ENCODE measurements around the gene SUSD4. TPM values are rescaled to one million over a fixed set of nuclear protein-coding genes. Genes with fewer than 3 reads are reported as not detected.

The SUSD4 gene
- total and polyA plus RNA-seq, 9 of the 15 experiments (the other 6 are each of a cell fraction or from before 2014, with no cell fraction given): 0.06 to 1.7 (median 0.09) TPM; not detected in 4

DNA sequence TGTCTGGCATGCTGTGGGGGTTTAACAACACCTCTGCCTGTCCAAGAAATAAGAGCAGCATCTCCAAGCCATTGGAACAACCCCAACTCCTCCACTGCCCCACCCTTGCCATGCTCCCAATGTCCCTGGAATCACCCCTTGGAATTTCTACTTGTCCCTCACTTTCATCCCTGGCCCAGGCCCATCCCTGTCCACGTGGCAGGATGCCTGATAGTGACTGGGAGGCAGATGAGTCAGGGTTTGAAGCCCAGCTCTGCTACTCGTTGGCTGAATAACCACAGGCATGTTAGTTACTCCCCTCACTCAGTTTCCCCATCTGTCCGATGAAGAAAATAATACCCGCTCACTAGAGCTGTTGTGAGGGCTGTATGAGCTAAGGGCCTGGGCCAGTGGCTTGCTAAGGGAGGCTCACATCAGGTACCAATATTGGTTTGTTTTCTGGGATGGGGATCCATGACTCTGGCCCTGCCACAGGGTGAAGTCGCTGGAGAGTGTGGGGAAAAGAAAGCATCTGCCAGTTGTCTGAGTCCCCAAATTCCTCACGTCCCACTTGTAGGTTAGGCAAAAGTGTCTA, 121.5 kb downstream of the SUSD4 start (continued):
- TF ChIP-seq, protein P1, sequence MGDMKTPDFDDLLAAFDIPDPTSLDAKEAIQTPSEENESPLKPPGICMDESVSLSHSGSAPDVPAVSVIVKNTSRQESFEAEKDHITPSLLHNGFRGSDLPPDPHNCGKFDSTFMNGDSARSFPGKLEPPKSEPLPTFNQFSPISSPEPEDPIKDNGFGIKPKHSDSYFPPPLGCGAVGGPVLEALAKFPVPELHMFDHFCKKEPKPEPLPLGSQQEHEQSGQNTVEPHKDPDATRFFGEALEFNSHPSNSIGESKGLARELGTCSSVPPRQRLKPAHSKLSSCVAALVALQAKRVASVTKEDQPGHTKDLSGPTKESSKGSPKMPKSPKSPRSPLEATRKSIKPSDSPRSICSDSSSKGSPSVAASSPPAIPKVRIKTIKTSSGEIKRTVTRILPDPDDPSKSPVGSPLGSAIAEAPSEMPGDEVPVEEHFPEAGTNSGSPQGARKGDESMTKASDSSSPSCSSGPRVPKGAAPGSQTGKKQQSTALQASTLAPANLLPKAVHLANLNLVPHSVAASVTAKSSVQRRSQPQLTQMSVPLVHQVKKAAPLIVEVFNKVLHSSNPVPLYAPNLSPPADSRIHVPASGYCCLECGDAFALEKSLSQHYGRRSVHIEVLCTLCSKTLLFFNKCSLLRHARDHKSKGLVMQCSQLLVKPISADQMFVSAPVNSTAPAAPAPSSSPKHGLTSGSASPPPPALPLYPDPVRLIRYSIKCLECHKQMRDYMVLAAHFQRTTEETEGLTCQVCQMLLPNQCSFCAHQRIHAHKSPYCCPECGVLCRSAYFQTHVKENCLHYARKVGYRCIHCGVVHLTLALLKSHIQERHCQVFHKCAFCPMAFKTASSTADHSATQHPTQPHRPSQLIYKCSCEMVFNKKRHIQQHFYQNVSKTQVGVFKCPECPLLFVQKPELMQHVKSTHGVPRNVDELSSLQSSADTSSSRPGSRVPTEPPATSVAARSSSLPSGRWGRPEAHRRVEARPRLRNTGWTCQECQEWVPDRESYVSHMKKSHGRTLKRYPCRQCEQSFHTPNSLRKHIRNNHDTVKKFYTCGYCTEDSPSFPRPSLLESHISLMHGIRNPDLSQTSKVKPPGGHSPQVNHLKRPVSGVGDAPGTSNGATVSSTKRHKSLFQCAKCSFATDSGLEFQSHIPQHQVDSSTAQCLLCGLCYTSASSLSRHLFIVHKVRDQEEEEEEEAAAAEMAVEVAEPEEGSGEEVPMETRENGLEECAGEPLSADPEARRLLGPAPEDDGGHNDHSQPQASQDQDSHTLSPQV (IDR thresholded peaks at IDR 0.05): 0 out of 2 replicates have a peak, but pooled peaks have one; percentile 24
- peak; percentile 54; the same call in 1 of the 2 replicates for TF ChIP-seq DMBX1 (CRISPR knock-in tag; IDR thresholded peaks at IDR 0.05; ENCODE audit: borderline replicate concordance)
- TF ChIP-seq FOXA1 (IDR thresholded peaks at IDR 0.05; ENCODE audit: borderline replicate concordance): no peak

- intact Hi-C loops (cut with micrococcal nuclease): no loop called here
- no peak for TF ChIP-seq ETS1 (conservative IDR thresholded peaks at IDR 0.05; ENCODE audit: control insufficient read depth, low read depth, low read length)
- 0 out of 4 replicates have a peak, but pooled peaks of 1 of the 2 experiments have one; percentile 72 for TF ChIP-seq MCM7 (IDR thresholded peaks at IDR 0.05)
- 0 out of 2 replicates have a peak, but pooled peaks have one; percentile 37 for TF ChIP-seq HLTF (IDR thresholded peaks at IDR 0.05)
- 0 out of 2 replicates have a peak, but pooled peaks have one; percentile 9 for TF ChIP-seq FOXM1 (IDR thresholded peaks at IDR 0.05; ENCODE audit: low read depth)
- TF ChIP-seq FOXM1 (CRISPR knock-in tag; IDR thresholded peaks at IDR 0.05; ENCODE audit: low read depth): no peak
- TF ChIP-seq NFIC (IDR thresholded peaks at IDR 0.05): 0 out of 2 replicates have a peak, but pooled peaks have one; percentile 8
- TF ChIP-seq, protein P2, sequence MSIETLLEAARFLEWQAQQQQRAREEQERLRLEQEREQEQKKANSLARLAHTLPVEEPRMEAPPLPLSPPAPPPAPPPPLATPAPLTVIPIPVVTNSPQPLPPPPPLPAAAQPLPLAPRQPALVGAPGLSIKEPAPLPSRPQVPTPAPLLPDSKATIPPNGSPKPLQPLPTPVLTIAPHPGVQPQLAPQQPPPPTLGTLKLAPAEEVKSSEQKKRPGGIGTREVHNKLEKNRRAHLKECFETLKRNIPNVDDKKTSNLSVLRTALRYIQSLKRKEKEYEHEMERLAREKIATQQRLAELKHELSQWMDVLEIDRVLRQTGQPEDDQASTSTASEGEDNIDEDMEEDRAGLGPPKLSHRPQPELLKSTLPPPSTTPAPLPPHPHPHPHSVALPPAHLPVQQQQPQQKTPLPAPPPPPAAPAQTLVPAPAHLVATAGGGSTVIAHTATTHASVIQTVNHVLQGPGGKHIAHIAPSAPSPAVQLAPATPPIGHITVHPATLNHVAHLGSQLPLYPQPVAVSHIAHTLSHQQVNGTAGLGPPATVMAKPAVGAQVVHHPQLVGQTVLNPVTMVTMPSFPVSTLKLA (conservative IDR thresholded peaks at IDR 0.05): no peak
- TF ChIP-seq CBFA2T2 (conservative IDR thresholded peaks at IDR 0.05): no peak
- no peak for TF ChIP-seq PHB (CRISPR knock-in tag; IDR thresholded peaks at IDR 0.05)
- TF ChIP-seq U2AF1 (optimal IDR thresholded peaks at IDR 0.05; ENCODE audit: low read depth, low read length): no peak
Observed at GRCh38 chr1:223240122-223240521, 123.9 kb downstream of the SUSD4 start.

More at GRCh38 chr1:223240122-223240521, 123.9 kb downstream of the SUSD4 start:
- POLR2A ChIA-PET: interaction anchor here (0.7 kb wide), 1 partner anchor 316 kb away, joined by 3 read pairs; no protein-coding TSS in a partner anchor
- Histone ChIP-seq H3K27ac (ENCODE audit: extremely low read depth, low read depth, low read length) (no peak overlapping the region), H3K36me3 (ENCODE audit: control insufficient read depth, insufficient read depth, low read length) (no peaks in the 10 kb centered on the region), H3K4me2 (ENCODE audit: insufficient read depth, low read length) (no peak overlapping the region), H3K27me3 (ENCODE audit: control insufficient read depth in 2 of 2, insufficient read depth in 2 of 2, low read length in 2 of 2) (no peaks in the 10 kb centered on the region), H3K9me3 (replicated peaks; ENCODE audit: control insufficient read depth, insufficient read depth, low read depth, low read length) (peaks cover 5% of the 10 kb centered on the region; the same call in 1 of the 2 replicates), H2AFZ (ENCODE audit: low read depth, low read length) (peak overlapping the region; percentile 50; the same call in 1 of the 2 replicates), H4K20me1 (replicated peaks; ENCODE audit: control insufficient read depth, insufficient read depth, low read length) (no peaks in the 10 kb centered on the region), H3K4me1 (replicated peaks in 1 of 2; ENCODE audit: control insufficient read depth in 2 of 2, insufficient read depth in 2 of 2, low read length in 2 of 2) (peaks cover 14 to 25% of the 10 kb centered on the region in 2 experiments), H3K9ac (ENCODE audit: insufficient read depth in 1 of 2, low read depth in 2 of 2, low read length in 2 of 2) (no peak overlapping the region), H3K4me3 (no peak overlapping the region), H3K9me1 (ENCODE audit: control insufficient read depth, insufficient read depth, low read length) (no peaks in the 10 kb centered on the region), H3K79me2 (ENCODE audit: control insufficient read depth, insufficient read depth, low read length) (no peaks in the 10 kb centered on the region)
- in situ Hi-C loops (cut with MboI): no loop called here
- CTCF ChIA-PET (ENCODE audit: low intra/inter-chr PET ratio): no interaction called here
- ATAC-seq (no peak), FAIRE-seq (no peak), DNase-seq (ENCODE audit: extremely low read depth in 1 of 4, low spot score in 3 of 4) (no peak)
- 26% methylated on average over 2 of the region's 2 CpGs for WGBS (ENCODE audit: insufficient coverage, low coverage, missing lambda C conversion rate)
- BruUV-seq (replicated peaks): no TSS peak

All from K562 (cell line).